Chondrocyte (in vitro differentiated cells): ENCODE measurements around the gene SIRT5. TPM values are rescaled to one million over a fixed set of nuclear protein-coding genes. Genes with fewer than 3 reads are reported as not detected.

Experiments
- DNase-seq: peaks from one replicate; pipeline ENCODE4 v3.0.0; 2021; ENCODE audit warnings: mixed read lengths, low spot score
- H3K27ac Mint-ChIP-seq: one replicate; pipeline ENCODE4 v1.8.0; 2021; ENCODE audit warnings: mild to moderate bottlenecking, moderate library complexity, mixed read lengths; ENCODE audit not compliant: unreplicated experiment
- H3K27me3 Mint-ChIP-seq: 2 replicates; pipeline ENCODE4 v1.8.0; 2021; ENCODE audit warnings: low read depth, mixed read lengths
- H3K36me3 Mint-ChIP-seq: 2 replicates; pipeline ENCODE4 v1.8.0; 2021; ENCODE audit warnings: low read depth, mixed read lengths
- H3K4me1 Mint-ChIP-seq: 2 replicates; pipeline ENCODE4 v1.8.0; 2021; ENCODE audit warnings: low read depth, mild to moderate bottlenecking, mixed read lengths
- H3K4me3 Mint-ChIP-seq: one replicate; pipeline ENCODE4 v1.8.0; 2021; ENCODE audit warnings: mild to moderate bottlenecking, moderate library complexity, mixed read lengths; ENCODE audit not compliant: unreplicated experiment
- H3K9me3 Mint-ChIP-seq: 2 replicates; pipeline ENCODE4 v1.8.0; 2021; ENCODE audit warnings: low read depth, mixed read lengths
- CTCF ChIP-seq: fragments of 200-600 bp; sonication (generic); IDR thresholded peaks from 2 replicates; pipeline ENCODE4 v1.5.0; 2021; ENCODE audit warnings: antibody characterized with exemption, mild to moderate bottlenecking, moderate library complexity
- long read RNA-seq: library from polyadenylated mRNA; stranded (forward); transcript quantifications from one replicate; pipeline ENCODE4 v2.0.0, GENCODE V29; 2021
- total RNA-seq: library from RNA; stranded (reverse); gene quantifications from 3 replicates; pipeline ENCODE4 v1.2.1, GENCODE V29; 2021

The SIRT5 gene
- total RNA-seq, result 8.0 to 9.6 TPM (median 8.6 TPM) in 3 replicates
- long read RNA-seq, partial matches to known transcripts, result 2 of 12 reads
- long read RNA-seq, other reads (novel, unspliced or antisense), result 9 of 12 reads

- TF ChIP-seq CTCF, result no peak
- Mint-ChIP-seq H3K27ac (peak within 1 kb of the TSS; percentile 98), H3K9me3 (peaks cover 13% of the 10 kb centered on the region), H3K36me3 (peaks cover 2% of the 10 kb centered on the region), H3K4me3 (peak within 1 kb of the TSS; percentile 93), H3K4me1 (peaks cover 17% of the 10 kb centered on the region), H3K27me3 (no peaks in the 10 kb centered on the region)
- no peak for DNase-seq
Observed at GRCh38 chr6:13574571-13575376, at the start of gene SIRT5. Gene SIRT5 (plus strand): TSS chr6:13574601. CDS start chr6:13584111, 9,510 bp downstream.

GRCh38 chr6:13524801-13525508 lies 49.4 kb upstream of the SIRT5 start:
- peaks cover 7% of the 10 kb centered on the region for H3K4me1 Mint-ChIP-seq
- H3K27me3 Mint-ChIP-seq, result no peaks in the 10 kb centered on the region
- H3K27ac Mint-ChIP-seq, result no peak overlapping the region
- no peak overlapping the region for H3K4me3 Mint-ChIP-seq
- DNase-seq, result no peak
- peaks cover under 1% of the 10 kb centered on the region for H3K9me3 Mint-ChIP-seq
- H3K36me3 Mint-ChIP-seq, result no peaks in the 10 kb centered on the region
- TF ChIP-seq CTCF, result no peak

- DNase-seq, result no peak
- H3K27me3 Mint-ChIP-seq, result no peaks in the 10 kb centered on the region
- H3K36me3 Mint-ChIP-seq, result no peaks in the 10 kb centered on the region
- H3K27ac Mint-ChIP-seq, result no peak overlapping the region
- TF ChIP-seq CTCF, result no peak
- H3K9me3 Mint-ChIP-seq, result no peaks in the 10 kb centered on the region
- no peak overlapping the region for H3K4me3 Mint-ChIP-seq
- peaks cover 7% of the 10 kb centered on the region for H3K4me1 Mint-ChIP-seq
Observed at GRCh38 chr6:13526357-13526726, 48.1 kb upstream of the SIRT5 start.

- peaks cover 7% of the 10 kb centered on the region for H3K4me1 Mint-ChIP-seq
- H3K4me3 Mint-ChIP-seq, result no peak overlapping the region
- H3K27ac Mint-ChIP-seq, result no peak overlapping the region
- no peaks in the 10 kb centered on the region for H3K9me3 Mint-ChIP-seq
- DNase-seq, result no peak
- no peak for TF ChIP-seq CTCF
- H3K36me3 Mint-ChIP-seq, result no peaks in the 10 kb centered on the region
- no peaks in the 10 kb centered on the region for H3K27me3 Mint-ChIP-seq
Observed at GRCh38 chr6:13526727-13527670, 47.4 kb upstream of the SIRT5 start.
